HL-60/S4 treated with retinoic acid at 250 ng/mL for 4 days and 3 days (cell line): ENCODE measurements around the gene DGKG.

ENCODE experiments used
- in situ Hi-C: fragments of 300-500 bp; cut with MboI; formaldehyde crosslinking; loops from 2 replicates; pipeline ENCODE4 v1.7.0; 2022; ENCODE audit warnings: low sequenced_read_pairs

Gene DGKG

DNA sequence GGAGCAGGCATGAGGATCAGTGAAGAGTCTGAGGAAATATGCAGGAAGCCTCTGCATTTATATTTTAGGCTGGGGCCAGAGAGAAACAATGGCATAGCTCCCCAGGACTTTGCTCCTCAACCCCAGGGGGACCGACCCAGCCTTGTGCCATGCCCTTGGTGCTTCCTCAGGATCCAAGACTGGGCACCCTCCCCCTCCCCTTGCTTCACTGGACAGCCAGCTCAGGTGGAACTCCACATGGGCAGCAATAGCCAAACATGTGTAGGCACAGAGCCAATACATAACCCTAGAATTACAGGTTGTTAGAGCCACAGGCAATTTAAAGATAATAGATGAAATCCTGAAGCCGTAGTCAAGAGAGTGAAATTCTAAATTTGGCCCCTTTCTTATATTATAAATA is 180.1 kb downstream of the DGKG start:
- in situ Hi-C loops, result no loop called here

DNA sequence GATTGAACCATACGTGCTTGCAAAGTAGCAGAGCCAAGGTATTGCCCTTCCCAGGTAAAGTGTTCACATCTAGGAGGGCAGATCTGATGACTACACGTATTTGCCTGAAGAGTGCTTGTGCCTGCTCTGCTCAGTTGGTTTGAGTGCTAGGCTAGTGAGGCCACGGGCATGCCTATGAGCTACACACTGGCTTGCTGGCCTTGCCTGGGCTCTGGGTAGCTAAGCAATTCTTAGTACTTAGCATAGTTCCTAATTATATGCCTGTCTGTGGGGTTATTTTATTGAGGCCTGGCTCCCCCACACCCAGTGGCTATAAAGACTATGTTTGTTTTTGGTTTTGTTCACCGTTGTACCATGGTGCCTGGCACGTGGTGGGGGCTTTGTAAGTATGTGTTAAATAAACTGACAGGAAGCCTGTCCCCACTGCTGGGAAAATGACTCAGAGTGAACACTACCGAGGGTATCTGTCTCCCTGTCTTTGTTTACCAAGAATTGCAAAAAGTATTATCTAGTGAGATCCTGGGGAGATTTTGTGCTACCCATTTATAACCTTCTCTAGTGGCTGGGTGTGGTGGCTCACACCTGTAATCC is 181.0 kb downstream of the DGKG start:
- in situ Hi-C loops, result no loop called here

DNA sequence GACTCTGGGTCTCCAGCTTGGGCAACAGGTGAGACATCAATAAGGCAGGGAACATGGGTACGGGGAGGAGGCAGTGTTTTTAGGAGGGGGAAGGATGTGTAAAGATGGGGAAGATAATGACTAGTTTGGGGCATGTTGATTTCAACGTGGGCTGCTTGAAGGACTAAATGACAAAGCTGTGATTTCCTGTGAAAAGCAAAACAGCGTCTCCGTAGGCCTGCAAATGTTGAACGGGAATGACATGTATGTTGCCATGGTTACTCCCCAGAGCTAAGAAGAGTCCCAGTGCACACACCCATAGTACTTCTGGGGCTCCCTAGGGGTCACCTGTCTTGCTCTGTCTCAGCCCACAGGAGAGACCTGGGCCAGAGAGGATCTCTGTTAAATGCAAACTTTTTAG is 181.9 kb downstream of the DGKG start:
- in situ Hi-C loops, result no loop called here

DNA sequence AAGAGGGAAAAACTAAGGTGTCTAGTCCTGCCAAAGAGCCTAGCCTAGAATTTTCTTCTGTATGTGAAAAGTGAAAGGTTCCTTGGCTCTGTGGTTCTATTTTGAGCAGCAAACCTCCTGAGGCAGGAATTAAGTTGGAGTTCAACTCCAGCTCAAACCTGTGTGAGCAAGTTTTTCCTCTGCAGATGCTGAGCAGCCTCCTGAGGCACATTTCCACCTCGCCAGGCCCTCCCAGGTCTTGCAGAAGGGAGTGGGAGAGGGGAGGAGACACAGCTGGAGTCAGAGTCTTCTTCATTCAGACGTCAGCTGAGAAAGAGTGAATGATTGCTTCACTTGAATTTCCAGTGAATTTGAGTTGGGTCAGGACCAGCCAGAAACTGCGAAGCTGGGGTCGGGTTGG is 183.6 kb downstream of the DGKG start:
- in situ Hi-C loops, result no loop called here

DNA sequence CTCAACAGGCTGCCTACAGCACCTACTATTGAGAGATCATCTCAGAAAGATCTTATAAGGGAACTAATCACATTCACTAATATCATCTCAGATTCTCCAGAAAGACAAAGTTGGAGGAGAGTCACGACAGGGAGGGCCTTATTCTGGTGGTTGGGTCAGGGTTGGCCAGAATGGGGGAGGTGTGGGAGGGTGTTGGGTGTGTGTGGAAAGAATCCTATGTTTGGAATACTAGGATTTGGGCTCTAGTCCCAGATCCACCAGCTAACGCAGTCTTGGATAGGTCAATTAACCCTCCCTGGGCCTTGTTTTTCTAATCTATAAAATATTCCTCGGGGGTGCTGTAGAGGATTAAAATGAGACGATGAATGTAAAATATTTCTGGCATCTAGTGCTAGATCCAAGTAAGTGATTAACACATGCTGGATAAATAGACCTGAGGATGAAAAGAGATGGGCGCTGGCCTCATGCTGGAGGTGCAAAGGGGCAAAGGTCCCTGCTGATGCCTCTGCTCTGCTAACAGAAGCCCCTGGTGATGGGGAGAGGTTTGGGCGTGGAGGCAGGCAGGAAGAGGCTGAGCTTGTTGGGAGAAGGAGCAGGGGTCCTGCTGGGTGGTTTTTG is 185.6 kb downstream of the DGKG start:
- in situ Hi-C loops, result no loop called here

DNA sequence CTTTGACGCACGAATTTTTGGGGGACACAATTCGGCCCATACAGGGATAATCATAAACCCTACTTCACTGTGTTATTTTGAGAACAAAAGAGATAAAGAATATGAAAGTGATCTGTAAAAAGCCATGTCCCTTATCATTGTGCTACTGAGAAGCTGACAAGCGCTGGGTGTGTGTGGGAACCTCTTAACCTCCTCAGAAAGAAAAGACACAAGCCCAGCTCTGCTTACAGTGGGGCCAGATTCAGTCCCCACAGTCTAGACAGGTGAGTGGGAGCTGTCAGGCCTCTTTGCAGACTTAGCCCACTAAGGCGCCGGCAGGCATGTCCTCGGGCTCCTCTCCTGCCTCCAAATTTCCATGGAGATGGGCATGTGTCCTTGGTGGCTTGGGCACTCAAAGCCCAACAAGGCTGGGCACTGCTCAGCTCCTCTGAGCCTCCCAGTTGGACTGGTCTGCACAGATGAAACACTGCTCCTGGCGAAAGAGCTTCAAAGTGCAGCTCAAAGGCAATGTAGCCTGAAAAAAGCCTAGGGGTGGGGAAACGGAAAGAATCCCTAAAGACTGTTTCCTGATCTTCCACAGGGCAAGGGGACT is 188.7 kb downstream of the DGKG start:
- in situ Hi-C loops, result no loop called here

DNA sequence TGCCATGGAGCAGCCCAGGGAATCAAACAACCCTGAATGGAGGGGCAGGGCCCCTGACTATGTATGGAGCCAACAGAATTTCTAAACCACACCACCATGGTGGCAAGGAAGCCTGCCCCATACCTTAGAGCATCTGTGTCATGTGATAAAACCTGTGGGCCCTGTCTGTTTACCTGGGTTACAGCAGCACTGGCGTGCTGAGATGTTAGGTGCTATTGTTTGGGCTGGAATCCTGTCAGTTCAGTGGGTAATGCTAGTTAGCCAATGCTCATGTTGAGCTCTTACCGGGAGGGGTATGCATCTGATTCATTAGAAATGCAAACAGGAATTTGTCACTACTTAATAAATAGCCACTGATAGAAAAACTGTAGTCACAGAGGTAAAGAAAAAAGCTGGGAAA is 189.7 kb downstream of the DGKG start:
- in situ Hi-C loops, result no loop called here

DNA sequence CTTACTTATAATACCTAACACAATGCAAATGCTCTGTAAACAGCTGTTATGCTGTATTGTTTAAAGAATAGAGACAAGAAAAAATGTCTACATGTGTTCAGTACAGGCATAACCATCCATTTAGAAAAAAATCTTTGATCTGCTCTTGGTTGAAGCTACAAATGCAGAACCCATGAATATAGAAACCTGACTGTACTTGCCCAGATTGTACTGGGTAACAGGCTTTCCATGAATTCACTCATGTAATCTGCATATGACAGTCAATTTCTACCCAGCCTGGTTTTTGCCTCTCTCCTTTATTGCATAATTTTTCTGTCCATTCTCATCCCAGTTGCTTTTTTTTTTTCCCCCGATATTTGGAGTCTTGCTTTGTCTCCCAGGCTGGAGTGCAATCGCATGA is 190.5 kb downstream of the DGKG start:
- in situ Hi-C loops, result no loop called here

DNA sequence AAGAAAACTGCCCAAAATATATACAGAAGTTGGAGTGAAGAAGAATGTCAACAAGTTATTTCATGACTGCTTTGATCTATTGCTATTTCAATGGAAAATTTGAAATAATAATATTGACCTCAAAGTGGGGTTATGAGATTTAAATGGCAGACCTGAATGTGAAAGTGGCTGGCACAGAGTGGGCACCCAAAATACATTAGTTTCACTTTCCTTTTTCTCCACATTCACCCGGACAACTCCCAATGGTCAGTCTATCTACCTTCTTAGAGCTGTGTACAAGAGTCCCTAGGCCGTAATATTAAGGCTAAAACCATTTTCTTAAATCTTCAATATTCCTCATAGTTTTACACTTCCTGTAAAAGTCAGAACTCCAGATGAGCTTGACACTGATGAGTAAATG is 191.5 kb downstream of the DGKG start:
- in situ Hi-C loops, result no loop called here

DNA sequence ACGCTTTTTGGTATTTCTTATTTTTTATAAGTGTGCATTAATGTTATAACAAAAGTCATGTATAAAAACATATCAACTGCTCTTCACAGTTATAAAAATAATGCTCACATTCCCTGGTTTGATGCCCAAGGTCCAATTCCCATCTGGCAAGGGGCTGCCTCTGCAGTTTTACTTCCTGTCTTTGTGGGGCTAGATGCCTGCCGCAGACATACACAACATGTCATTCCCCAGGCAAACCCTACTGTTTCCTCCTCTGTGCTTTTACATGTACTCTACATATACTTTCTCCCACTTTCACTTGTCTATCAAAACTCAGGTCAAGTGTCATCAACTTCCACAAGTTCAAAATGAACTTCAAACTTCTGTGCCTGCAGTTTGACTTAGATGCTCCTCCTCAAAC is 192.7 kb downstream of the DGKG start:
- in situ Hi-C loops, result no loop called here

DNA sequence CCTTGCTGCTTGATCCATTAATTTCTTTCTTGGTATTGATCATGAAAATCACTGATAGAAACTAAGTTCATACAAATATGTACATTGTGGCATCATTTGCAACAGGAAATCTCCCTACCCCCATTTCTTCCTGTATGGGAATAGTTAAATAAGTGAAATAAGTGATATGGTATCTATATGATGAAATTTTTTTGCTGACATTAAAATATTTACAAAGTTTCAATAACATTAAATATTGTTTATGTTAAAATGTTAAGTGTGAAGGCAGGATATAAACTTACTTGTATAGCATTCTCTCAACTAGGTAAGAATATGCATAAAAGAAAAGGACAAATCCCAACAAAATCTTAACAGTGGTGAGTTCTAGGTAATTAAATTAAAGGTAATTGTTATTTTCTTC is 193.1 kb downstream of the DGKG start:
- in situ Hi-C loops, result no loop called here

DNA sequence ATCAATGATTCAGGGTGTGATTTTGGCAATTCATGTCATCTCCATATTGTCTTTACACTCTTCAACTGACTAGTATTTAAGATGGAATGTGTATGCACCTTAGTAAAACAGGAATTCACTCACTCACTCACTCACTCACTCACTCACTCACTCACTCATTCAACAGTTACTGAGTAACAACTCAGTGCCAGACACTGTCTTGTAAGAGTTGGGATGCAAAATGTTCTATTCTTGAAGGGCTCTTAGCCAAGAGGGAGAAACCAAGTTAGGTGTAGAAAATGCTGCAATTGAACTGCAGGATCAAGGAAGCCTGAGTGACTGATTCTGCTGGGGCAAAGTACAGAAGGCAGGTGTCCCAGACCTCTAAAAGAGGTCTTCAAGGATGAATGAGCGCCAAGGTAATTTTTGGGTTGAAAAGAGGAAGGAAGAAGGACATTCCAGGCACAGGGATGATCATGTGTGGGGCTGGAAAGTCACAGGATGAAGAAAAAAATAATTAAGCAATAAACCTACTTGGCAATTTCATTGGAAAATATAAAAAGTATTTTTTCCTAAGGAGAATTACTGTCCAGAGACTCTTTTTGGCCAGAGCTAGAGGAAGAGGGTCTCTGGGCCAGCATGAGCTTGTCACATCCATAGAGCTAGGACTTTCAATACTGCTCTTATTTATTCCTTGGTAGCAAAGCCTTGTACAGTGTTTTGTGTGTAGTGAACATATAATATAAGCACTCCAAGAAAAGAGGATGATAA is 194.2 kb downstream of the DGKG start:
- in situ Hi-C loops, result no loop called here

DNA sequence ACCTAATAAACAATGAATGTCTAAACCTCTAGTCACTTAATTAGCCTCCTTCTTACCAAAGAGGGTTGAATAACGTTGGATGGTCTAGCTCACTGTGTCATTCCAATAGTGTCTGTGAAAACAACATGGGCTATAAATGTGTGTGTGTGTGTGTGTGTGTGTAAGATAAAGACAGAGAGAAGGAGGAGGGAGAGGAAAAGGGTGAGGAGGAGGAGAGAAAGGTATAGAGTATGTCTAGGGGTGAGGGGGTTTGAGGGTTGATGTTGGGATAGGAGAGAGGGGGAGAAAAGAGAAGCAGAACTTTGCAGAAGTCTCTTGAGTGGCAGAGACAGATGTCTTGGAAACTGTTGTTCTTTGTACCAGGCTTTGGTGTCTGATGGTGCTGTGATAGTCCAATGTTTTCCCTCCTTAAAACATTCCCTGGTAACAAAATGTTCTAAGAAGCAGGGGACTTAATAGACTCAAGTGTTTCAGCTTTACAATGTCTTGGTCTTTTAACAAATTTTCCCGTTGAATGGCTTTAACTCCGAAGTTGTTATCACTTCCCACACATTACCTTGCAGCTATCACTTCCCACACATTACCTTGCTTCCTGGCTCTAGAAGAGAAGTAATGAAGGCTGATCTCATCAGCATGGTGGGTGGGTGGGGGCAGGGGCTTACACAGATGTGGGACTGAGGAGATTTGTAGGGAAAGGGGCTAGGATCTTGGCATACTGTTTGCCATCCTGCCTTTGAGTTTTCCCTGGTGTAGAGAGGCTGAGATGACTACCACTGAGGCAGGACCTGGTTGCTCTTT is 195.3 kb downstream of the DGKG start:
- in situ Hi-C loops, result no loop called here

DNA sequence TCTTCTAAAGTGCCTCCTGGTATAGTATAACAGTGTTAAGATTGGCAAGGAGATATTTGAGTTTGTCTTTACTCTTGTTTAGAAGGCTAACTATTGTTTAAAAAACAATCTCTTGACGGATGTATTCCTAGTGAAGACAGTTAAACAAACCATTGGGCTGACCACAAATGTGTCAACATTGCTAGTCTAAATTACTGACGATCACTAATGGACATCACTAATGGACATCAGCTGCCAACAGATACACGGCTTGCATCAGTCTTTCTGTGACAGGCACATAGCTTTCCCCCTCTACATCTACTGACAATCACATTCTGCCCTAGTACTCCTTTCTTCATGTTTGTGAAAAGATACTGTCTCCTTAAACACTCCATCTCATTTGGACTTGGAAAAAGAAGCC is 196.0 kb downstream of the DGKG start:
- in situ Hi-C loops, result no loop called here

DNA sequence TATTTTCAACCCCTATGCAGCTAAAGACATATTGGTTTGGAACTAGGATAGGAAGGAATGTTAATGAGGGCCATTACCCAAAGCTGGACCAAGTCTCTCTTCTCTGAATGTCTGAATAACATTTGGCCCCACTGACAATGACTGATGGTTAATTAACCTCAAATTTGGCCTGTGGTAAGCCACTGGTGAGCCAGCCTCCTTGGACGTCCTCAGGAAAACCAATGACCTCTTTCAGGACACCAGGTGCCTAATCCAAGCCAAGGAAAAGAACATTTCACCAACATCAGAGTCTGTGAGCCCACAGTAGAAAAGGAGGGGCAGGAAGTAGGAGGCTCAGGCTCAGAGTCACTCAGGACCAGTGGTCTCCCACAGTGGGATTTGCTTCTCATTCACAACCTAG is 196.7 kb downstream of the DGKG start:
- in situ Hi-C loops, result no loop called here

DNA sequence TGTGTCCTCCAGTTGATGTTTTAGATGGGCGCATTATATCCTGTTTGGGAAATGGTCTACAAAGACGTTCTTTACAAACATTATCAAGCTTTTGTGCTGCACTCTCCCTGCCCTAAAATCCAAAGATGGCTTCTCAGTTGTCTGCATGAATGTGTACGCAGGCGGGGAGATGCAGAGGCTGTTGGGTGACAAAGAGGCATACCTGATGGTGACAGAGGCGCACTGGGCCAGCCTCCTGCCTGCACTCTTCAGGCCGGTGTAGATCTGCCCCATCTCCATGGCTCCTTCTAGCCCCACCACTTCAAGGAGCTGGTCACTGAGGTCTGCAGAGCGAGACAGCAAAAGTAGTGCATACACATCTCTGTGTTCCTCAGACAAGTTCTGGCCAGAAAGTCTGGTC is 197.3 kb downstream of the DGKG start:
- in situ Hi-C loops, result no loop called here

DNA sequence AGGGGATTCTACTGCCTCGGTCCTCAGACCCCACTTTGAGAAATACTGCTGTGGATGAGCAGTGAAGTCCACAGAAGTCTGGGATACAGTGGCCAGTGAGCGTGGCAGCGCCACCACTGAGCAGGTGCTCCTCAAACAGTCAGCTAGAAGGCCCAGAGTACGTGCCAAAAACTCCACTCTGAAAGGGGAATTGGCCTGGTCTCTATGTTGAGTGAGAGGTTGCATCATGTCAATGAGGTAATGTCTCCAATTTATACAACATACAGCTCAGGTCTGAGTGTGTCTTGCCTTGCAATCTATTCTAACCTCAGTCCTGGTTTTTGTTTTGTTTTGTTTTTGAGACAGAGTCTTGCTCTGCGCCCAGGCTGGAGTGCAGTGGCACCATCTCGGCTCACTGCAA is 199.8 kb downstream of the DGKG start:
- in situ Hi-C loops, result no loop called here

DNA sequence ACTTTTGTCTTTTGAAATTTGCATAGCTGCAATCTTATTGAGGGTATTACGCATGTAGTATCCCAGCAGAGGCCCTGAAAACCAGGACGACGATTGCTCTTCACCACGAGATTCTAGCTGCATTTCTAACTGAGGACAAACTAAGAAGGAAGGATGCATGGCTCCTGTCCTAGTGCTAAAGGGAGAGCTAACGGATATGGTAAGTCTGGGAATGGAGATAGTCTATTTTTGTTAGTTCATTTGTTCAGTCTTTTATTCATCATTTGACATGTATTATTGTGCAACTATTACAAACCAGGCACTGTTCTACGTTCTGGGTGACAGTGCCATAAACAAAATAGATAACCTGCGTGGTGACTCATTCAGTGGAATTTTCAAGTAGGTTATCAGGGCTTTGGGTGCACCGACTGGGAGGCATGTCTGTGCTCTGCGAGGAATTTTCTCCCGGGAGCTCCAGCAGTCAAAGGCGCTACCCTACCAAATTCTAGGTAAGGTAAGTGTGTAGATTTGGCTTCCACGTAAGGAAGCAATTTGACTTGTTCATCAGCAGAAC is 201.3 kb downstream of the DGKG start:
- in situ Hi-C loops, result no loop called here

DNA sequence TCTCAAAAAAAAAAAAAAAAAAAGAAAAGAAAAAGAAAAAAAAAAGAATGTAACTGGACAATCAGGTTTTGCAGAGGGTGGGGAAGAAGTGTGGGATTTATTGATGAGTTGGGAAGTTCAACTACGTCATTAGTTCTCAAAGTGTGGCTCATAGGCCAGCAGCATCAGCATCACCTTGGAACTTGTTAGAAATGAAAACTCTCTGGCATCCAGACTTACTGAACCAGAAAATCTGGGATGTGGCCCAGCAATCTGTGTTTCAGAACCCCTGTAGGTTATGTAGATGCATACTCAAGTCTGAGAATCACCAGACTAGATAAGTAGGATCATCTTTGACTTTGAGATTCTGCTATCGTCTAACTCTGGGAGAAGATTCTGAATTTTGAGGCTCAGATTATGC is 207.4 kb downstream of the DGKG start:
- in situ Hi-C loops, result no loop called here

DNA sequence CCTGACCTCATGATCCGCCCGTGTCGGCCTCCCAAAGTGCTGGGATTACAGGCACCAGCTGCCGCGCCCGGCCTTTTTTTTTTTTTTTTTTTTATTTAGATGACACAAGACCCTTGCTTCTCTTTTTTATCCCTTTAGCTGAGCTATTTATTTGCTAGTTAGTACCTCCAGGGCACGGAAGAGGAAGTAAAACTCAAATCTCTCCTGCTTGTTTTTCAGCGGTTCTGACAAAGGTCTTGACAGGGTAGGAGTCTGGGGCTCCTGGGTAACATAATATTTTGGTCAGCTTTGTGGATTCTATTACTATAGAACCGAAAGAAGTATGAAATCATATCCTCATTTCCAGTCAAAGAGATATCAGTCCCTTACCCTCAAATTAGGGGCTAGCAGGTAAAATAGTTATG is 209.1 kb downstream of the DGKG start:
- in situ Hi-C loops, result no loop called here

DNA sequence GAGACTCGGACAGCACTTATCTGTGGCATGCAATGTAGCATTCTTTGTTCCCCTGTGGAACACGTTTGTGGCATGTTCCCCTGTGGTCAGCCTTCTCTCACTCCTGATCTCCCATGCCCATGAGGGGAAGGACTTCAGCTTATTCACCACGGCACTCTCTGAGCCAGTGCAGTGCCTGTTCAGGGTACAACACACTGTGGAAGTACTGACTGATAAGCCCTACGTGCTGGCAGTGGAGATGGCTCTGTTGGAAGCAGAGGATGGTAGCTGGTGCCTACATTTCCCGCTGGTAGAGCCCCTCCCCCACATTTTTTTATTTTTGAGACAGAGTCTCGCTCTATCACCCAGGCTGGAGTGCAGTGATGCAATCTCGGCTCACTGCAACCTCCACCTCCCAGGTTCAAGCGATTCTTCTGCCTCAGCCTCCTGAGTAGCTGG is 209.7 kb downstream of the DGKG start:
- in situ Hi-C loops, result no loop called here
